AG09309 (cell line): Measurements from ENCODE around the gene TNFAIP8L2.

Experiments used
- DNase-seq: peaks from one replicate; pipeline ENCODE4 v3.0.0-alpha.2; 2010; ENCODE audit warnings: low read depth
- H3K4me3 ChIP-seq: 2 replicates; pipeline ENCODE4 v1.5.1; 2011; ENCODE audit warnings: mild to moderate bottlenecking, low read depth, low read length, moderate library complexity; ENCODE audit not compliant: control insufficient read depth
- TF ChIP-seq, protein P1 (sequence below): IDR thresholded peaks from 2 replicates; pipeline ENCODE4 v1.5.1; 2011; ENCODE audit warnings: mild to moderate bottlenecking, low read depth, low read length, inconsistent platforms; ENCODE audit not compliant: insufficient read depth, control insufficient read depth; ENCODE audit errors: missing control alignments

TNFAIP8L2 gene

GRCh38 chr1:151137789-151138188 is 18.7 kb upstream of the TNFAIP8L2 start:
- DNase-seq, result no peak
- H3K4me3 ChIP-seq, result no peak overlapping the region
- TF ChIP-seq, protein P1, sequence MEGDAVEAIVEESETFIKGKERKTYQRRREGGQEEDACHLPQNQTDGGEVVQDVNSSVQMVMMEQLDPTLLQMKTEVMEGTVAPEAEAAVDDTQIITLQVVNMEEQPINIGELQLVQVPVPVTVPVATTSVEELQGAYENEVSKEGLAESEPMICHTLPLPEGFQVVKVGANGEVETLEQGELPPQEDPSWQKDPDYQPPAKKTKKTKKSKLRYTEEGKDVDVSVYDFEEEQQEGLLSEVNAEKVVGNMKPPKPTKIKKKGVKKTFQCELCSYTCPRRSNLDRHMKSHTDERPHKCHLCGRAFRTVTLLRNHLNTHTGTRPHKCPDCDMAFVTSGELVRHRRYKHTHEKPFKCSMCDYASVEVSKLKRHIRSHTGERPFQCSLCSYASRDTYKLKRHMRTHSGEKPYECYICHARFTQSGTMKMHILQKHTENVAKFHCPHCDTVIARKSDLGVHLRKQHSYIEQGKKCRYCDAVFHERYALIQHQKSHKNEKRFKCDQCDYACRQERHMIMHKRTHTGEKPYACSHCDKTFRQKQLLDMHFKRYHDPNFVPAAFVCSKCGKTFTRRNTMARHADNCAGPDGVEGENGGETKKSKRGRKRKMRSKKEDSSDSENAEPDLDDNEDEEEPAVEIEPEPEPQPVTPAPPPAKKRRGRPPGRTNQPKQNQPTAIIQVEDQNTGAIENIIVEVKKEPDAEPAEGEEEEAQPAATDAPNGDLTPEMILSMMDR, result no peak

DNA sequence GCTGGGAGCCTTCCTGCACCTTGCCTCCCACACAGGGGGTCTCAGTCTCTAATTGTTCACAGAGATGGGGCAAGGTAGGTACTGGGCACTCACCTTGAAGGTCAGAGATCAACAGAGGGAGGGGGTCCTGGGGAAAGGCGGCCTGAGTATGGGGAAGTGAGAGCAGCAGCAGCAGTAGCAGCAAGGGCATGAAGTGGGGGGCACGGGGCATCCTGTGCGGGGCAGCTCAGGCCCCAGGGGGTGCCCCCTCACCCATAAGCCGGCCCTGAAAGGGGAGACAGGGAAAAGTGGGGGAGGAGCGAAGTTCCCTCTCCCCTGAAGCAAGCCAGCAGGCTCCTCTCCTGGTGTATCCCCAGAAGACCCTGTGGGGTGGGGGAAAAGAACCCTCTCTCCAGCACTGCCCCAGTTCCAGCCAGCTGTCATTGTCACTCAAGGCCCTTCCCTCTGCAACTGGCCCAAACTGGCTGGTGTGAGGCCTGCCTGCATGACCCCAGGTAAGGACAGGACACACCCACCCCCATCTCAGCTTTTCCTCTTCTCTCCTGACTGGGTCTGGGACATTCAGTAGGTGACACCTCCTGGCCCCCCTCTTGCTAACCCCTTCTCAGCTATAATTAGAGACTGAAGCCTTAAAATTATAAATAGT is 13.9 kb upstream of the TNFAIP8L2 start:
- TF ChIP-seq, protein P1, result no peak
- no peak overlapping the region for H3K4me3 ChIP-seq

GRCh38 chr1:151143057-151143435 is 13.4 kb upstream of the TNFAIP8L2 start:
- H3K4me3 ChIP-seq, result no peak overlapping the region
- DNase-seq, result no peak
- TF ChIP-seq, protein P1, result no peak

More for the DNA sequence above, 13.9 kb upstream of the TNFAIP8L2 start:
- no peak for DNase-seq

GRCh38 chr1:151143986-151144385 is 12.5 kb upstream of the TNFAIP8L2 start:
- TF ChIP-seq, protein P1, result no peak
- DNase-seq, result no peak
- no peak overlapping the region for H3K4me3 ChIP-seq

- no peak overlapping the region for H3K4me3 ChIP-seq
- TF ChIP-seq, protein P1, result no peak
- no peak for DNase-seq
Observed at GRCh38 chr1:151144474-151145303, 11.8 kb upstream of the TNFAIP8L2 start.

- peak overlapping the region; percentile 65 for H3K4me3 ChIP-seq
- TF ChIP-seq, protein P1, result no peak
- no peak for DNase-seq
Observed at GRCh38 chr1:151145304-151146071, 11.0 kb upstream of the TNFAIP8L2 start.
